GM23338 (cell line): ENCODE results near the gene NTF3. TPM values are rescaled to one million over a fixed set of nuclear protein-coding genes. Genes with fewer than 3 reads are reported as not detected.

Source experiments
- ATAC-seq: fragments of 200-7000 bp; cut with Tn5 transposase; 3 replicates; pipeline ENCODE4 v1.9.1; 2020
- DNase-seq: peaks from one replicate; pipeline ENCODE4 v3.0.0-alpha.2; 2015; ENCODE audit warnings: low spot score
- H2AFZ ChIP-seq: fragments of 200-600 bp; sonication (generic); 2 replicates; pipeline ENCODE4 v1.8.0; 2016; ENCODE audit warnings: antibody characterized with exemption, mild to moderate bottlenecking, moderate library complexity
- H3F3A ChIP-seq: fragments of 200-600 bp; sonication (generic); replicated peaks from 2 replicates; pipeline ENCODE4 v1.8.0; 2017; ENCODE audit warnings: antibody characterized with exemption, mixed run types, low read depth
- H3K27ac ChIP-seq: fragments of 200-600 bp; sonication (generic); 2 replicates; pipeline ENCODE4 v1.6.1; 2016; ENCODE audit warnings: low read depth
- H3K27me3 ChIP-seq: fragments of 200-600 bp; sonication (generic); 2 replicates; pipeline ENCODE4 v1.8.0; 2016; ENCODE audit warnings: mild to moderate bottlenecking, mixed run types, moderate library complexity; ENCODE audit not compliant: insufficient read depth
- H3K36me3 ChIP-seq: fragments of 200-600 bp; sonication (generic); 2 replicates; pipeline ENCODE4 v1.8.0; 2016; ENCODE audit warnings: mild to moderate bottlenecking; ENCODE audit not compliant: insufficient read depth
- H3K4me1 ChIP-seq: fragments of 200-600 bp; sonication (generic); 2 replicates; pipeline ENCODE4 v1.8.0; 2016; ENCODE audit warnings: mild to moderate bottlenecking, moderate library complexity; ENCODE audit not compliant: insufficient read depth
- H3K4me2 ChIP-seq: fragments of 200-600 bp; sonication (generic); 2 replicates; pipeline ENCODE4 v1.7.1; 2017; ENCODE audit warnings: mixed run types
- H3K4me3 ChIP-seq: fragments of 200-600 bp; sonication (generic); 2 replicates; pipeline ENCODE4 v1.6.1; 2016; ENCODE audit warnings: mixed run types
- H3K79me2 ChIP-seq: fragments of 200-600 bp; sonication (generic); replicated peaks from 2 replicates; pipeline ENCODE4 v1.8.0; 2017; ENCODE audit warnings: mild to moderate bottlenecking; ENCODE audit not compliant: insufficient read depth
- H3K9me2 ChIP-seq: fragments of 200-600 bp; sonication (generic); 2 replicates; pipeline ENCODE4 v1.8.0; 2017; ENCODE audit not compliant: insufficient read depth
- H4K20me1 ChIP-seq: fragments of 200-600 bp; sonication (generic); replicated peaks from 2 replicates; pipeline ENCODE4 v1.8.0; 2017; ENCODE audit warnings: mild to moderate bottlenecking; ENCODE audit not compliant: insufficient read depth
- H3K27ac Mint-ChIP-seq: 2 replicates; pipeline ENCODE4 v1.8.0; 2020; ENCODE audit warnings: inconsistent platforms, mild to moderate bottlenecking, moderate library complexity, mixed read lengths
- H3K27me3 Mint-ChIP-seq: 3 replicates; pipeline ENCODE4 v1.8.0; 2022; ENCODE audit warnings: low read depth, mild to moderate bottlenecking, moderate library complexity, mixed read lengths, inconsistent platforms; ENCODE audit not compliant: insufficient read depth, poor library complexity
- H3K36me3 Mint-ChIP-seq: 3 replicates; pipeline ENCODE4 v1.8.0; 2021; ENCODE audit warnings: low read depth, mild to moderate bottlenecking, inconsistent platforms, moderate library complexity, mixed read lengths
- H3K4me1 Mint-ChIP-seq: 3 replicates; pipeline ENCODE4 v1.8.0; 2020; ENCODE audit warnings: mild to moderate bottlenecking, inconsistent platforms, mixed read lengths
- H3K4me3 Mint-ChIP-seq: 3 replicates; pipeline ENCODE4 v1.8.0; 2021; ENCODE audit warnings: moderate library complexity, mild to moderate bottlenecking, inconsistent platforms, mixed read lengths
- H3K9me3 Mint-ChIP-seq: 3 replicates; pipeline ENCODE4 v1.8.0; 2020; ENCODE audit warnings: moderate library complexity, mild to moderate bottlenecking, inconsistent platforms, mixed read lengths
- CREB1 ChIP-seq: fragments of 250-450 bp; sonication (Bioruptor Pico); IDR thresholded peaks from 2 replicates; pipeline ENCODE4 v1.5.0; 2020; ENCODE audit warnings: low read depth, mild to moderate bottlenecking, moderate library complexity
- CTCF ChIP-seq, 2 experiments: fragments of 200-600 bp in 1 of 2; sonication (generic) in 1 of 2; conservative IDR thresholded peaks; 2 replicates each; pipeline versions ENCODE4 v1.5.1 to v1.6.1; 2016 to 2017; ENCODE audit warnings: antibody characterized with exemption in 2 of 2, low read depth in 2 of 2, mild to moderate bottlenecking in 2 of 2, moderate library complexity in 1 of 2
- ETS1 ChIP-seq: IDR thresholded peaks from 2 replicates; pipeline ENCODE4 v1.6.1; 2016; ENCODE audit warnings: antibody characterized with exemption
- EZH2 ChIP-seq: fragments of 200-600 bp; sonication (generic); IDR thresholded peaks from one replicate; pipeline ENCODE4 v1.8.0; 2017; ENCODE audit warnings: antibody characterized with exemption, mild to moderate bottlenecking, low read depth; ENCODE audit not compliant: unreplicated experiment
- EZH2phosphoT487 ChIP-seq: fragments of 200-600 bp; sonication (generic); IDR thresholded peaks from one replicate; pipeline ENCODE4 v1.8.1; 2018; ENCODE audit warnings: antibody characterized with exemption; ENCODE audit not compliant: unreplicated experiment
- JUNB ChIP-seq: IDR thresholded peaks from one replicate; pipeline ENCODE4 v1.6.1; 2016; ENCODE audit warnings: antibody characterized with exemption; ENCODE audit not compliant: unreplicated experiment
- NANOG ChIP-seq: IDR thresholded peaks from 2 replicates; pipeline ENCODE4 v1.6.1; 2016; ENCODE audit warnings: antibody characterized with exemption, borderline replicate concordance
- POLR2AphosphoS5 ChIP-seq: IDR thresholded peaks from 2 replicates; pipeline ENCODE4 v1.6.1; 2016; ENCODE audit warnings: antibody characterized with exemption, low read depth
- REST ChIP-seq: IDR thresholded peaks from one replicate; pipeline ENCODE4 v1.6.1; 2018; ENCODE audit warnings: antibody characterized with exemption; ENCODE audit not compliant: unreplicated experiment
- STAT1 ChIP-seq: IDR thresholded peaks from one replicate; pipeline ENCODE4 v1.6.1; 2016; ENCODE audit warnings: antibody characterized with exemption; ENCODE audit not compliant: unreplicated experiment
- ZNF114 ChIP-seq: fragments of 250-450 bp; sonication (Bioruptor Pico); IDR thresholded peaks from 2 replicates; pipeline ENCODE4 v1.5.0; 2020; ENCODE audit warnings: mild to moderate bottlenecking, moderate library complexity
- ZNF331 ChIP-seq: fragments of 250-450 bp; sonication (Bioruptor Pico); IDR thresholded peaks from 2 replicates; pipeline ENCODE4 v1.5.0; 2020; ENCODE audit warnings: low read depth, mild to moderate bottlenecking, moderate library complexity
- ZNF462 ChIP-seq: fragments of 250-450 bp; sonication (Bioruptor Pico); IDR thresholded peaks from 2 replicates; pipeline ENCODE4 v1.5.0; 2020; ENCODE audit warnings: mild to moderate bottlenecking, moderate library complexity
- polyA plus RNA-seq: library from polyadenylated mRNA; unstranded; fragments of >200 nt; fragmentation: Nextera tagmentation; extraction: Ambion mirVana; gene quantifications from 2 replicates; pipeline ENCODE4 v1.2.1, GENCODE V29; 2016
- total RNA-seq: library from RNA; depleted of rRNA; stranded (reverse); fragments of >200 nt; shearing (Covaris generic); gene quantifications from 2 replicates; pipeline ENCODE4 v1.2.3, GENCODE V29; 2014

NTF3 gene
- total and polyA plus RNA-seq, 2 experiments from 2014 or later, result 1.2 TPM; not detected in 1

- no peak overlapping the region for H3K27ac ChIP-seq
- no peak overlapping the region for H3K4me2 ChIP-seq
- Mint-ChIP-seq H3K27me3 (peaks cover 3% of the 10 kb centered on the region), H3K4me1 (peaks cover 6% of the 10 kb centered on the region; the same call in 2 of the 3 replicates), H3K9me3 (no peaks in the 10 kb centered on the region), H3K4me3 (no peak overlapping the region), H3K27ac (no peak overlapping the region), H3K36me3 (no peaks in the 10 kb centered on the region)
- H3K9me2 ChIP-seq, result no peaks in the 10 kb centered on the region
- no peaks in the 10 kb centered on the region for H4K20me1 ChIP-seq
- no peaks in the 10 kb centered on the region for H3K27me3 ChIP-seq
- H2AFZ ChIP-seq, result no peak overlapping the region; the same call in 1 of the 2 replicates
- DNase-seq (no peak), ATAC-seq (no peak)
- H3K36me3 ChIP-seq, result no peaks in the 10 kb centered on the region
- no peaks in the 10 kb centered on the region for H3F3A ChIP-seq
- H3K4me1 ChIP-seq, result 0 out of 2 replicates have a peak, but pooled peaks cover 2% of the 10 kb centered on the region
- no peaks in the 10 kb centered on the region for H3K79me2 ChIP-seq
- TF ChIP-seq CTCF (conservative IDR thresholded peaks at IDR 0.05; ENCODE audit: low read depth in 2 of 2) (no peak), NANOG (no peak), REST (no peak), STAT1 (no peak), JUNB (no peak), ZNF462 (no peak), EZH2 (no peak), EZH2phosphoT487 (no peak), POLR2AphosphoS5 (no peak), ETS1 (no peak), ZNF331 (no peak), ZNF114 (CRISPR knock-in tag) (no peak), CREB1 (CRISPR knock-in tag) (no peak)
- no peak overlapping the region for H3K4me3 ChIP-seq
These were observed 91.6 kb downstream of the NTF3 start for GRCh38 chr12:5523396-5524115.
